Activated naive CD4-positive, alpha-beta T cell treated with anti-CD3 and anti-CD28 coated beads, Interleukin-2, amount 10 ng/mL, durations not matched to agents 7 days and 5 days (primary cell): Measurements from ENCODE around the gene RHBDD2.
"Not testable (repeated sequence)": the region's sequence is repeated elsewhere in the genome, so short reads cannot be mapped to it uniquely, and the experiment has no call there.

Experiments
- CTCF ChIA-PET: fragments of 350-600 bp; sonication (Branson Sonifier 250); formaldehyde crosslinking; loops from one replicate; lab custom pipeline; 2021; ENCODE audit warnings: antibody characterized with exemption; lab: Charles Lee
- DNase-seq: peaks from one replicate; pipeline ENCODE4 v3.0.0-alpha.2; 2020
- H3K27ac Mint-ChIP-seq: one replicate; pipeline ENCODE4 v1.8.0; 2021; ENCODE audit warnings: mild to moderate bottlenecking, moderate library complexity, mixed read lengths
- H3K27me3 Mint-ChIP-seq: one replicate; pipeline ENCODE4 v1.8.0; 2021; ENCODE audit warnings: mild to moderate bottlenecking, mixed read lengths
- H3K36me3 Mint-ChIP-seq: one replicate; pipeline ENCODE4 v1.8.0; 2021; ENCODE audit warnings: mixed read lengths
- H3K4me1 Mint-ChIP-seq: one replicate; pipeline ENCODE4 v1.8.0; 2021; ENCODE audit warnings: mixed read lengths
- H3K4me3 Mint-ChIP-seq: one replicate; pipeline ENCODE4 v1.8.0; 2021; ENCODE audit warnings: mild to moderate bottlenecking, moderate library complexity, mixed read lengths
- H3K9me3 Mint-ChIP-seq: one replicate; pipeline ENCODE4 v1.8.0; 2021; ENCODE audit warnings: mixed read lengths

RHBDD2 gene

GRCh38 chr7:75872073-75872782 lies 6.6 kb upstream of the RHBDD2 start:
- peaks cover 5% of the 10 kb centered on the region for H3K4me1 Mint-ChIP-seq
- H3K27ac Mint-ChIP-seq: no peak overlapping the region
- CTCF ChIA-PET: interaction anchor here (0.6 kb wide), 1 partner anchor 12 kb away, joined by 4 read pairs; no protein-coding TSS in a partner anchor
- no peaks in the 10 kb centered on the region for H3K36me3 Mint-ChIP-seq
- H3K9me3 Mint-ChIP-seq: no peaks in the 10 kb centered on the region
- no peak for DNase-seq
- H3K4me3 Mint-ChIP-seq: no peak overlapping the region
- peaks cover 25% of the 10 kb centered on the region for H3K27me3 Mint-ChIP-seq

GRCh38 chr7:75874180-75874579 lies 4.7 kb upstream of the RHBDD2 start:
- H3K27me3 Mint-ChIP-seq: peaks cover 25% of the 10 kb centered on the region
- H3K9me3 Mint-ChIP-seq, CTCF ChIA-PET, H3K27ac Mint-ChIP-seq, H3K36me3 Mint-ChIP-seq, H3K4me3 Mint-ChIP-seq, DNase-seq: not testable (repeated sequence)
- peaks cover 13% of the 10 kb centered on the region for H3K4me1 Mint-ChIP-seq

GRCh38 chr7:75875113-75876080 lies 3.4 kb upstream of the RHBDD2 start:
- Mint-ChIP-seq H3K9me3 (no peaks in the 10 kb centered on the region), H3K4me3 (no peak overlapping the region), H3K4me1 (peaks cover 23% of the 10 kb centered on the region), H3K27me3 (peaks cover 25% of the 10 kb centered on the region), H3K27ac (no peak overlapping the region), H3K36me3 (peaks cover 6% of the 10 kb centered on the region)
- CTCF ChIA-PET: interaction anchor here (0.7 to 0.8 kb wide), 2 partner anchors 26 to 145 kb away, joined by 3 to 4 read pairs; no protein-coding TSS in a partner anchor
- no peak for DNase-seq

GRCh38 chr7:75876126-75876881 lies 2.5 kb upstream of the RHBDD2 start:
- DNase-seq: no peak
- Mint-ChIP-seq H3K4me1 (peaks cover 24% of the 10 kb centered on the region), H3K4me3 (no peak overlapping the region), H3K27ac (no peak overlapping the region), H3K9me3 (no peaks in the 10 kb centered on the region), H3K27me3 (peaks cover 25% of the 10 kb centered on the region), H3K36me3 (peaks cover 7% of the 10 kb centered on the region)
- CTCF ChIA-PET: interaction anchor here (0.7 kb wide), 1 partner anchor 144 kb away, joined by 4 read pairs; no protein-coding TSS in a partner anchor

- Mint-ChIP-seq H3K4me1 (peaks cover 24% of the 10 kb centered on the region), H3K36me3 (peaks cover 20% of the 10 kb centered on the region), H3K9me3 (no peaks in the 10 kb centered on the region), H3K4me3 (peak overlapping the region; percentile 87), H3K27me3 (peaks cover 17% of the 10 kb centered on the region), H3K27ac (peak overlapping the region; percentile 91)
- DNase-seq: no peak
- CTCF ChIA-PET: no interaction called here
Measured at GRCh38 chr7:75878312-75878768, 494 bp upstream of the RHBDD2 start.

- H3K9me3 Mint-ChIP-seq: no peaks in the 10 kb centered on the region
- peaks cover 24% of the 10 kb centered on the region for H3K4me1 Mint-ChIP-seq
- H3K27ac Mint-ChIP-seq: peak overlapping the region; percentile 91
- H3K36me3 Mint-ChIP-seq: peaks cover 25% of the 10 kb centered on the region
- H3K27me3 Mint-ChIP-seq: peaks cover 17% of the 10 kb centered on the region
- CTCF ChIA-PET: no interaction called here
- H3K4me3 Mint-ChIP-seq: peak overlapping the region; percentile 87
- peak; percentile 41 for DNase-seq
Measured at GRCh38 chr7:75879771-75880184, 944 bp downstream of the RHBDD2 start.

- Mint-ChIP-seq H3K27ac (peak overlapping the region; percentile 39), H3K4me3 (peak overlapping the region; percentile 87), H3K4me1 (peaks cover 24% of the 10 kb centered on the region), H3K9me3 (no peaks in the 10 kb centered on the region), H3K36me3 (peaks cover 25% of the 10 kb centered on the region), H3K27me3 (peaks cover 17% of the 10 kb centered on the region)
- CTCF ChIA-PET: no interaction called here
- no peak for DNase-seq
Measured at GRCh38 chr7:75880242-75880641, 1.4 kb downstream of the RHBDD2 start.

GRCh38 chr7:75881436-75882095 lies 2.7 kb downstream of the RHBDD2 start:
- Mint-ChIP-seq H3K36me3 (peaks cover 25% of the 10 kb centered on the region), H3K4me1 (peaks cover 24% of the 10 kb centered on the region), H3K27ac (no peak overlapping the region), H3K9me3 (no peaks in the 10 kb centered on the region), H3K4me3 (no peak overlapping the region), H3K27me3 (peaks cover 6% of the 10 kb centered on the region)
- DNase-seq: no peak
- CTCF ChIA-PET: no interaction called here

GRCh38 chr7:75883265-75883824 lies 4.5 kb downstream of the RHBDD2 start:
- H3K9me3 Mint-ChIP-seq, H3K27me3 Mint-ChIP-seq, H3K27ac Mint-ChIP-seq, H3K4me3 Mint-ChIP-seq, CTCF ChIA-PET, DNase-seq: not testable (repeated sequence)
- Mint-ChIP-seq H3K36me3 (peaks cover 32% of the 10 kb centered on the region), H3K4me1 (peaks cover 18% of the 10 kb centered on the region)

GRCh38 chr7:75884476-75884875 lies 5.6 kb downstream of the RHBDD2 start:
- H3K36me3 Mint-ChIP-seq: peaks cover 30% of the 10 kb centered on the region
- no peak overlapping the region for H3K27ac Mint-ChIP-seq
- H3K4me1 Mint-ChIP-seq: peaks cover 12% of the 10 kb centered on the region
- no peak for DNase-seq
- CTCF ChIA-PET: interaction anchor here (1.4 kb wide), 1 partner anchor 18 kb away, joined by 3 read pairs; no protein-coding TSS in a partner anchor
- H3K4me3 Mint-ChIP-seq: no peak overlapping the region
- no peaks in the 10 kb centered on the region for H3K27me3 Mint-ChIP-seq
- H3K9me3 Mint-ChIP-seq: no peaks in the 10 kb centered on the region

- DNase-seq: no peak
- CTCF ChIA-PET: interaction anchor here (1.4 kb wide), 1 partner anchor 18 kb away, joined by 3 read pairs; no protein-coding TSS in a partner anchor
- Mint-ChIP-seq H3K36me3 (peaks cover 26% of the 10 kb centered on the region), H3K27me3 (no peaks in the 10 kb centered on the region), H3K4me1 (peaks cover 6% of the 10 kb centered on the region), H3K4me3 (no peak overlapping the region), H3K9me3 (no peaks in the 10 kb centered on the region), H3K27ac (no peak overlapping the region)
Measured at GRCh38 chr7:75885036-75885435, 6.2 kb downstream of the RHBDD2 start.

GRCh38 chr7:75887669-75888369 lies 9.0 kb downstream of the RHBDD2 start:
- no peak overlapping the region for H3K27ac Mint-ChIP-seq
- no peaks in the 10 kb centered on the region for H3K9me3 Mint-ChIP-seq
- H3K4me1 Mint-ChIP-seq: no peaks in the 10 kb centered on the region
- H3K27me3 Mint-ChIP-seq: peaks cover 3% of the 10 kb centered on the region
- CTCF ChIA-PET: no interaction called here
- H3K4me3 Mint-ChIP-seq: no peak overlapping the region
- peaks cover 13% of the 10 kb centered on the region for H3K36me3 Mint-ChIP-seq
- DNase-seq: no peak
